ENCODE data around the gene ZNF385B.

The ZNF385B gene

DNA sequence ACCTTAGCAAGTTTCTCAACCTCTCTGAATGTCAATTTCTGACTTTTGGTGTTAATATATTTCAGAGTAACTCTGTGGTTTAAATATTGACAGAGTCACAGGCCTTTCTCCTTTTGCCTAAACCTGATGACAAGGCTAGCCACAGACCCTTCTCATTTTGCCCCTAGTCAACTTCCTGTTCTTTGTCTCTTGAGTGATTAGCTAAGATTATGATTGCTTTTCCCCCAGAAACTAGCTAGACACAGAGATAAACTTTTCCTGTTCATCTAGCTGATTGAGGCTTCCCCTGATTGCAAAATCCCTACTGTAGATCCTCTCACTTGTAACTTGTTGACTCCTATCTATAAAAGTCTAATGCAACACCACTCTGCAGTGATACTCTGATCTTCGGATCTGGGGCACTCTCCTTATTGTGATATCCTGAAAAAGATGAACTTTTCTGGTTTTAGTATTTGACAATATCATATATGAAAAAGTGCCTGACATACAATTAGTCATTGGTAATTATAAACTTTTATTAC, 241.4 kb downstream of the ZNF385B start:
- DNase-seq = no peak

DNA sequence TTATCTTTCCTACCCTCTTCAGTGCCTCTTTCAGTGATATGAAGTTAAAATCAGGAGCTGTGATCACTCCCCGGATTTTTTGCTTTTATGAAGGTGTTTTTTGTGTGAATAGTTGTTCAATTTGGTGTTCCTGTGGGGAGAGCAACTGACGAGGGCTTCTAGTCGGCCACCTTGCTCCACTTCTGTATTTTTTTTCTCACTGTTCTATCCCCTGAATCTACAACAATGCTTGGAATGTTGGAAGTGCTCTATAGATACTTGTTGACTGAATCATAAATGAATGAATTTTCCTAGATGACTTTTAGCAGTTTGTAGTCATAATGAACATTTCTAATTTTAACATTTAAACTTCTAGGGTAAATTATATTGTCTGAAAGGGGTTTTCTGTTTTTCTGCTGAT, 247.3 kb downstream of the ZNF385B start:
- DNase-seq = no peak

DNA sequence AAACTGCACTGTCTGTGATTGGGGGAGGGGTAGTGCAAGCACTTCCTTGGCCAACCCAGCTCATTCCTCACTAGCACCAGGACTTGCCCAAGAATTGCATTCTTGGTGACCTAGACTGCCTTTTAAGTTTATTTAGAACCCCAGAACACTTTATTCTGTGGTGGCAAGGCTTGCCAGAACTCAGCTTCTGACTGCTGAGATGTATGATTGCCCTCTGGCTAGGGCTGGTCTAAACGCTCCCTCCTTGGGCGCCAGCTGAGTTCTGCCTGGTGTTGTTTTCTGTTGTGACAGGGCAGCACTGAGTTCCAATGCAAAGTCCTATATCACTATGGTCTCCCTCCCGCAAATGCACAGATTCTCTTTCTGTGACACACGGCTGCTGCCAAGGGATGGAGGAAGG, 247.7 kb downstream of the ZNF385B start:
- no peak for DNase-seq

DNA sequence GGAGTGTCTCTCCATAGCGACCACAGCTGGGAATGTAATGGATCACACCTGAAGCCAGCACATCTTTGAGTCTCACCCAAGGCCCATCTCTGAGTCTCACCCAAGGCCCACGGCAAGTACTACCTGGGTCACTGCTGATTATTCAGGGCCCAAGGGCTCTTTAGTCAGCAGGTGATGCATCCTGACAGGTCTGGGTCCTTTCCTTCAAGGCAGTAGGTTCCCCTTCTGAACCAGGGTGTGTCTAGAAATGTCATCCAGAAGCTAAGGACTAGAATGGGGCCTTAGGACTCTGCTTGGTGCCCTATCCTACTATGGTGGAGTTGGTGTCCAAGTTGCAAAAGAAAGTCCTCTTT, 248.1 kb downstream of the ZNF385B start:
- no peak for DNase-seq

GRCh38 chr2:179612591-179613298, 248.7 kb downstream of the ZNF385B start:
- DNase-seq = no peak

DNA sequence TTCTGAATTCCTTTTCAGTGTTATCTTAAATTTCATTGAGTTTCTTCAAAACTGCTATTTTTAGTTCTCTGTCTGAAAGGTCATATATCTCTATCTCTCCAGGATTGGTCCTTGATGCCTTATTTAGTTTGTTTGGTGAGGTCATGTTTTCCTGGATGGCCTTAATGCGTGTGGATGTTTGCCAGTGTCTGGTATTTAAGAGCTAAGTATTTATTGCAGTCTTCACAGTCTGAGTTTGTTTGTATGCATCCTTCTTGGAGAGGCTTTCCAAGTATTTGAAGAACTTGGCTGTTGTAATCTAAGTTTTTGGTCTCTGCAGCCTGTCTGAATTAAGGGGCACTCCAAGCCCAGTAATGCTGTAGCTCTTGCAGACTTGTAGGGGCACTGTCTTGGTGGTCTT, 249.3 kb downstream of the ZNF385B start:
- DNase-seq = no peak

DNA sequence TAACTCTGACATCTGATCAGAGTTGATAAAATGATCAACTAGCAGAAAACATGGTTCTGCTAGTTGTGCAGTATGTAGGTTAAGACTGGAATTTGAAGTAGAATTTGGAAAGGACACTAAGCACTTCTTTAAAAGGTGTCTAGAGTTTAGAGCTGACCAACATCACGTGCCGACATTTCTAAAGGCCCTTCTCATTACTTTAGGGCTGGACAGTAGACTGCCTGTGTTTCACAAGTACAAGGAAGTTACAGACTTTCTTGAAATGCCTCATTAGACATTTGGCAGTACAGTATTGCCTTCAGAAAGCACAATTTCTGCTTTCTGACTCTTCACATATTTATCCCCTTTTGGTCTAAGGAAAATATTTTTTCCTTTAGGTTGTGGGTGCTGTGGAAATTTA, 255.3 kb downstream of the ZNF385B start:
- no peak for DNase-seq

GRCh38 chr2:179605341-179605740, 256.1 kb downstream of the ZNF385B start:
- no peak for DNase-seq

- no peak for DNase-seq
Observed at GRCh38 chr2:179604598-179604997, 256.8 kb downstream of the ZNF385B start.

DNA sequence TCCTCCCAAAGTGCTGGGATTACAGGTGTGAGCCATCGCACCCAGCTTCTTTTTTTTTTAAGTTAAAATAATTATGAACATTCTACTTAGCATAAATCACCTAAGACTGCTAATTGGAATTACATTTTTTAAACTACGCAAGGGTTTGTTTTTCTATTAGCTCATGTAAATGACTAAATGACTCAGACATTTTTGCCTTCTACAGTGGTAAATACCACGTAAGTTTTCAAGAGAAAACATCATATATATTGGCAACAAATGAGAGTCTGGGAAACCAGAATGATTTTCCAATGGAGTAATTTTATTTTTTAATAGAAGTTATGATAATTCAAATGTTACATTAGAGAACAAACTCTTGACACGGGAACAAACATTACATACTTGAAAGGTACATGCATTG, 259.0 kb downstream of the ZNF385B start:
- DNase-seq = no peak

DNA sequence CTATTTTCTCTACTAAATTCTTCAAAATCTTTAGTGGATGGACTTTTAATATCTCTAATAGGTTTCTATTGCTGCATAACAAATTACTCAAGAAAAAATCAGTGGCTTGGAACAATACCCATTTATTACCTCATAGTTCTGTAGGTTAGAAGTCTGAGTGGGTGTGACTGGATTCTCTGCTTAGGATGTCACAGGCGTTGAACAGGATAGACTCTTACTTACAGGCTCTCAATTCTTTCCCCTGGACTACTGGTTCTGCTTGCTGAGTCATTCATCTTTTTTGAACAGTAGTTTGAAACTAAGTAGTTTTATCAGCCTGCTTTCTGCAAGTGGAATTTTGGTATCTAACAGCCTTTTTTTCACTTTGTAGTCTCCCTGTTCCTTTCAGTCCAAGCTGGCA, 265.4 kb downstream of the ZNF385B start:
- no peak for DNase-seq

GRCh38 chr2:179595284-179595683, 266.1 kb downstream of the ZNF385B start:
- DNase-seq = no peak

GRCh38 chr2:179594268-179595112, 266.9 kb downstream of the ZNF385B start:
- no peak for DNase-seq

- no peak for DNase-seq
Observed at GRCh38 chr2:179593323-179593722, 268.1 kb downstream of the ZNF385B start.

GRCh38 chr2:179592167-179592936, 269.1 kb downstream of the ZNF385B start:
- no peak for DNase-seq

DNA sequence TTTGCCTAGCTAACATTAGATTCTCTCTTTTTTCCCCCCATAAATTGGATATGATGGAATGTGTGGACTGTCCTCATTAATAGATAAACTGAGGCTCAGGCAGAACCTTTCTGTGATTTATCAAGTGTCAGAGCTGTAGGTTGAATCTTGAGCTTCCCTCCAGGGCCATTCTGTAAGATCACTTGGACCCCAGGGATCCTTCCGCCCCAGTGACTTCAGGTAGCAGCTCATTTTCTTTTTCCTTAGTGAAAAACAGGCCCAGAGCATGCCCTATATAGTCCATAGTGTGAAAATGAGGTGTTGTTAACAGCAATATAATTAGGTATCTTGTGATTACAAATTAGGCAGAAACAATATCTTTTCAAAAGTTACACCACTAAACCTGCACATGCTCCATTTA, 269.7 kb downstream of the ZNF385B start:
- DNase-seq = no peak

GRCh38 chr2:179588486-179589145, 272.8 kb downstream of the ZNF385B start:
- DNase-seq = no peak

- no peak for DNase-seq
Observed at GRCh38 chr2:179584760-179585159, 276.7 kb downstream of the ZNF385B start.

- no peak for DNase-seq
Observed at GRCh38 chr2:179581605-179582004, 279.8 kb downstream of the ZNF385B start.

DNA sequence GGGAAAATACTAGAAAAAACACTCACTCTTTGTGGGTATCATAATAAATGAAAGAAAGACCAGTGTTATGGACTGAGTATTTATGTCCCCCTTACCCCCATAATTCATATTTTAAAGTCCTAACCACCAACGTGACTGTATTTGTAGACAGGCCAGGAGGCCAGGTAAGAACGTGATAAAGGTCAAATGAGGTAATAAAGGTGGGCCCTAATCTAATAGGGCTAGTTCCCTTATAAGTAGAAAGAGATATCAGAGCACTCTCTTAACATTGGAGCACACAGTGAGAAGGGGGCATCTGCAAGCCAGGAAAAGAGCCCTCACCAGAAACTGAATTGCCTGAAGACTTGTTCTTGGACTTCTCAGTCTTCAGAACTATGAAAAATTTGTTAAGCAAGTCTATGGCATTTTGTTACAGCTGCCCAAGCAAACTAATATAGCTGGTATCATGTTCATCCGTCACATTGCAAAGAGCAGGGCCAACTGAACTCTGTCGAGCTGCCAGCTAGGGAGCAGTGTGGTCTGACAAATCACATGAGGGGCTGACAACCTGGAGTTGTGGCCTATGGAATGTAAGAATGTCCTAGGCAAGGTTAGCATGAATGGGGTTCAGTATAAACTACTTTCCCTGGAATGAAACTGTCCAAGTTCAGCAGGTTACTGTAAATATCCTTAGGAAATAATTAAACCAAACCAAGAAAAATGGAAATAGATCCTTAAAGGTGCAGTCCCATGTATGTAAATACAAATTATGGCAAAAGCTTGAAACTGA, 280.9 kb downstream of the ZNF385B start:
- no peak for DNase-seq

DNA sequence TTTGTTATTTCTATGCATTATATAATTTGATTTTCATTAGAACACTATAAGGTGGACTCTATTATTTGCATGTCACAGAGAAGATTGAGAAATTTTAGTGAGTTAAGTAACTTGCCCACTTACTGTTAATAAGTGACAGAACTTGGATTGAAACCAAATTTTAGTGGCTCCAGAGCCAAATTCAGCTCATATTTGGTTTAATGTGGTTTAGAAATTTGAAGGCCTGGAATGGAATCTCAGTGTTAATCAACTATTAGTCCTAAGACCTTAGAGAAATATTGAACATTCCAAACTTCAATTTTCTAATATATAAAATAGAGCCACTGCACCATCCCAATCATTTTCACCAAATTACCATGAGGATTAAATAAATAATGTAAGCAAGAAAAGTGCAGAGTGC, 281.6 kb downstream of the ZNF385B start:
- no peak for DNase-seq

Measured in T1000 (cell line).